Activated CD4-positive, alpha-beta T cell treated with anti-CD3 and anti-CD28 coated beads, Interleukin-2, amount 10 ng/mL, durations not matched to agents 7 days and 5 days (primary cell): Measurements from ENCODE around the gene MVB12B. TPM values are rescaled to one million over a fixed set of nuclear protein-coding genes. Genes with fewer than 3 reads are reported as not detected.
A peak's percentile ranks its signal among the peaks of the same experiment; 100 is the strongest.

Source experiments
- CTCF ChIA-PET: fragments of 350-600 bp; sonication (Branson Sonifier 250); formaldehyde crosslinking; loops from one replicate; lab custom pipeline; 2021; ENCODE audit warnings: antibody characterized with exemption; lab: Charles Lee
- POLR2A ChIA-PET: fragments of 350-600 bp; sonication (Branson Sonifier 250); formaldehyde crosslinking; loops from one replicate; lab custom pipeline; 2021; ENCODE audit warnings: antibody characterized with exemption; lab: Charles Lee
- DNase-seq: peaks from one replicate; pipeline ENCODE4 v3.0.0-alpha.2; 2020
- H3K27ac Mint-ChIP-seq: one replicate; pipeline ENCODE4 v1.8.0; 2021; ENCODE audit warnings: mild to moderate bottlenecking, moderate library complexity, mixed read lengths
- H3K27me3 Mint-ChIP-seq: one replicate; pipeline ENCODE4 v1.8.0; 2021; ENCODE audit warnings: mixed read lengths
- H3K36me3 Mint-ChIP-seq: one replicate; pipeline ENCODE4 v1.8.0; 2021; ENCODE audit warnings: low read depth, mixed read lengths
- H3K4me1 Mint-ChIP-seq: one replicate; pipeline ENCODE4 v1.8.0; 2021; ENCODE audit warnings: mixed read lengths
- H3K4me3 Mint-ChIP-seq: one replicate; pipeline ENCODE4 v1.8.0; 2021; ENCODE audit warnings: mild to moderate bottlenecking, moderate library complexity, mixed read lengths
- H3K9me3 Mint-ChIP-seq: one replicate; pipeline ENCODE4 v1.8.0; 2021; ENCODE audit warnings: mixed read lengths
- total RNA-seq, 2 experiments: library from RNA; stranded (reverse); gene quantifications; one replicate each; pipeline ENCODE4 v1.2.3, GENCODE V29; 2021

The MVB12B gene
- total RNA-seq, 2 experiments from 2014 or later = 7.3 to 7.6 TPM

GRCh38 chr9:126504977-126505455, 178.4 kb downstream of the MVB12B start:
- ChIA-PET POLR2A (no interaction called here), CTCF (no interaction called here)
- no peaks in the 10 kb centered on the region for H3K9me3 Mint-ChIP-seq
- H3K4me3 Mint-ChIP-seq = no peak overlapping the region
- no peak for DNase-seq
- H3K4me1 Mint-ChIP-seq = peaks cover 5% of the 10 kb centered on the region
- no peak overlapping the region for H3K27ac Mint-ChIP-seq
- peaks cover 15% of the 10 kb centered on the region for H3K27me3 Mint-ChIP-seq
- no peaks in the 10 kb centered on the region for H3K36me3 Mint-ChIP-seq

- no peak overlapping the region for H3K27ac Mint-ChIP-seq
- peaks cover 11% of the 10 kb centered on the region for H3K27me3 Mint-ChIP-seq
Measured at GRCh38 chr9:126505697-126506346, 179.2 kb downstream of the MVB12B start.

GRCh38 chr9:126506361-126507317, 180.0 kb downstream of the MVB12B start:
- Mint-ChIP-seq H3K4me3 (no peak overlapping the region), H3K27ac (no peak overlapping the region), H3K9me3 (no peaks in the 10 kb centered on the region), H3K27me3 (peaks cover 16% of the 10 kb centered on the region), H3K36me3 (no peaks in the 10 kb centered on the region), H3K4me1 (no peaks in the 10 kb centered on the region)
- POLR2A ChIA-PET = no interaction called here
- CTCF ChIA-PET = no interaction called here
- DNase-seq = no peak

More at GRCh38 chr9:126505697-126506346, 179.2 kb downstream of the MVB12B start:
- DNase-seq = no peak
- Mint-ChIP-seq H3K36me3 (no peaks in the 10 kb centered on the region), H3K9me3 (no peaks in the 10 kb centered on the region), H3K4me3 (no peak overlapping the region), H3K4me1 (peaks cover 4% of the 10 kb centered on the region)
- POLR2A ChIA-PET = no interaction called here
- CTCF ChIA-PET = no interaction called here

GRCh38 chr9:126507318-126508109, 180.9 kb downstream of the MVB12B start:
- no peak for DNase-seq
- no peaks in the 10 kb centered on the region for H3K4me1 Mint-ChIP-seq
- ChIA-PET POLR2A (no interaction called here), CTCF (no interaction called here)
- H3K27me3 Mint-ChIP-seq = peaks cover 22% of the 10 kb centered on the region
- H3K27ac Mint-ChIP-seq = no peak overlapping the region
- no peaks in the 10 kb centered on the region for H3K9me3 Mint-ChIP-seq
- H3K4me3 Mint-ChIP-seq = no peak overlapping the region
- no peaks in the 10 kb centered on the region for H3K36me3 Mint-ChIP-seq

- no peaks in the 10 kb centered on the region for H3K36me3 Mint-ChIP-seq
- DNase-seq = no peak
- H3K27ac Mint-ChIP-seq = no peak overlapping the region
- peaks cover 24% of the 10 kb centered on the region for H3K27me3 Mint-ChIP-seq
- ChIA-PET CTCF (no interaction called here), POLR2A (no interaction called here)
- no peaks in the 10 kb centered on the region for H3K9me3 Mint-ChIP-seq
- no peaks in the 10 kb centered on the region for H3K4me1 Mint-ChIP-seq
- no peak overlapping the region for H3K4me3 Mint-ChIP-seq
Measured at GRCh38 chr9:126508171-126508591, 181.6 kb downstream of the MVB12B start.

GRCh38 chr9:126508928-126509327, 182.3 kb downstream of the MVB12B start:
- Mint-ChIP-seq H3K27me3 (peaks cover 32% of the 10 kb centered on the region), H3K36me3 (no peaks in the 10 kb centered on the region), H3K9me3 (no peaks in the 10 kb centered on the region), H3K4me3 (no peak overlapping the region), H3K4me1 (no peaks in the 10 kb centered on the region), H3K27ac (no peak overlapping the region)
- DNase-seq = no peak
- ChIA-PET CTCF (interaction anchor here (0.6 kb wide), 1 partner anchor 19 kb away, joined by 3 read pairs; no protein-coding TSS in a partner anchor), POLR2A (no interaction called here)

GRCh38 chr9:126509718-126510117, 183.1 kb downstream of the MVB12B start:
- Mint-ChIP-seq H3K27me3 (peaks cover 32% of the 10 kb centered on the region), H3K4me1 (no peaks in the 10 kb centered on the region), H3K9me3 (no peaks in the 10 kb centered on the region), H3K27ac (no peak overlapping the region), H3K4me3 (no peak overlapping the region), H3K36me3 (no peaks in the 10 kb centered on the region)
- ChIA-PET POLR2A (no interaction called here), CTCF (interaction anchor here (1.7 to 1.9 kb wide), 2 partner anchors 8 to 11 kb away, joined by 4 to 13 read pairs; no protein-coding TSS in a partner anchor)
- no peak for DNase-seq

- H3K36me3 Mint-ChIP-seq = no peaks in the 10 kb centered on the region
- POLR2A ChIA-PET = no interaction called here
Measured at GRCh38 chr9:126510564-126510963, 183.9 kb downstream of the MVB12B start.

GRCh38 chr9:126511411-126511810, 184.8 kb downstream of the MVB12B start:
- H3K4me3 Mint-ChIP-seq = no peak overlapping the region
- ChIA-PET POLR2A (no interaction called here), CTCF (interaction anchor here (1.7 to 1.9 kb wide), 2 partner anchors 10 to 12 kb away, joined by 4 to 13 read pairs; no protein-coding TSS in a partner anchor)
- H3K4me1 Mint-ChIP-seq = peaks cover 2% of the 10 kb centered on the region
- H3K27ac Mint-ChIP-seq = no peak overlapping the region
- no peak for DNase-seq
- H3K9me3 Mint-ChIP-seq = no peaks in the 10 kb centered on the region
- H3K36me3 Mint-ChIP-seq = no peaks in the 10 kb centered on the region
- peaks cover 44% of the 10 kb centered on the region for H3K27me3 Mint-ChIP-seq

More at GRCh38 chr9:126510564-126510963, 183.9 kb downstream of the MVB12B start:
- H3K27me3 Mint-ChIP-seq = peaks cover 38% of the 10 kb centered on the region
- CTCF ChIA-PET = interaction anchor here (1.7 to 1.9 kb wide), 2 partner anchors 9 to 11 kb away, joined by 4 to 13 read pairs; no protein-coding TSS in a partner anchor
- H3K27ac Mint-ChIP-seq = no peak overlapping the region
- no peak for DNase-seq
- H3K4me3 Mint-ChIP-seq = no peak overlapping the region
- no peaks in the 10 kb centered on the region for H3K9me3 Mint-ChIP-seq
- no peaks in the 10 kb centered on the region for H3K4me1 Mint-ChIP-seq

GRCh38 chr9:126513159-126514036, 186.8 kb downstream of the MVB12B start:
- ChIA-PET CTCF (interaction anchor here (1.3 to 2.0 kb wide), 4 partner anchors 12 to 44 kb away, joined by 4 to 8 read pairs (median 6); no protein-coding TSS in a partner anchor), POLR2A (no interaction called here)
- peaks cover 64% of the 10 kb centered on the region for H3K27me3 Mint-ChIP-seq
- H3K36me3 Mint-ChIP-seq = no peaks in the 10 kb centered on the region
- H3K9me3 Mint-ChIP-seq = no peaks in the 10 kb centered on the region
- H3K27ac Mint-ChIP-seq = no peak overlapping the region
- no peak overlapping the region for H3K4me3 Mint-ChIP-seq
- H3K4me1 Mint-ChIP-seq = peaks cover 19% of the 10 kb centered on the region
- no peak for DNase-seq

GRCh38 chr9:126514037-126514821, 187.6 kb downstream of the MVB12B start:
- Mint-ChIP-seq H3K9me3 (no peaks in the 10 kb centered on the region), H3K27me3 (peaks cover 67% of the 10 kb centered on the region), H3K36me3 (no peaks in the 10 kb centered on the region), H3K27ac (no peak overlapping the region), H3K4me1 (peaks cover 25% of the 10 kb centered on the region), H3K4me3 (no peak overlapping the region)
- DNase-seq = peak; percentile 52
- CTCF ChIA-PET = interaction anchor here (0.8 to 2.0 kb wide), 7 partner anchors 11 to 44 kb away, joined by 3 to 8 read pairs (median 4); no protein-coding TSS in a partner anchor
- POLR2A ChIA-PET = no interaction called here
